Loucy (cell line): ENCODE data around the gene DNAJB13.
A peak's percentile ranks its signal among the peaks of the same experiment; 100 is the strongest.
"Not testable (repeated sequence)": the region's sequence is repeated elsewhere in the genome, so short reads cannot be mapped to it uniquely, and the experiment has no call there.

Experiments
- H2AFZ ChIP-seq: fragments of 200-600 bp; sonication (generic); 2 replicates; pipeline ENCODE4 v1.6.0; 2016; ENCODE audit warnings: antibody characterized with exemption, mild to moderate bottlenecking, low read length, moderate library complexity
- H3F3A ChIP-seq: fragments of 200-600 bp; 2 replicates; pipeline ENCODE4 v1.6.0; 2016; ENCODE audit warnings: antibody characterized with exemption, low read depth, mild to moderate bottlenecking
- H3K27me3 ChIP-seq: fragments of 200-600 bp; sonication (generic); 2 replicates; pipeline ENCODE4 v1.6.1; 2014; ENCODE audit warnings: low read length, mild to moderate bottlenecking; ENCODE audit not compliant: insufficient read depth, poor library complexity, severe bottlenecking
- H3K36me3 ChIP-seq: fragments of 200-600 bp; sonication (generic); 2 replicates; pipeline ENCODE4 v1.6.1; 2016; ENCODE audit warnings: low read length; ENCODE audit not compliant: insufficient read depth
- H3K4me1 ChIP-seq: fragments of 200-600 bp; sonication (generic); 2 replicates; pipeline ENCODE4 v1.5.1; 2014; ENCODE audit warnings: low read length, mild to moderate bottlenecking; ENCODE audit not compliant: insufficient read depth, poor library complexity, severe bottlenecking
- H3K4me2 ChIP-seq: fragments of 200-600 bp; sonication (generic); 2 replicates; pipeline ENCODE4 v1.6.0; 2014; ENCODE audit warnings: antibody characterized with exemption, low read length, low read depth, mild to moderate bottlenecking; ENCODE audit not compliant: poor library complexity, severe bottlenecking
- H3K4me3 ChIP-seq: fragments of 200-600 bp; sonication (generic); 2 replicates; pipeline ENCODE4 v1.5.1; 2014; ENCODE audit warnings: low read length, mild to moderate bottlenecking, mixed read lengths; ENCODE audit not compliant: poor library complexity, severe bottlenecking
- H3K79me2 ChIP-seq: fragments of 200-600 bp; sonication (generic); 2 replicates; pipeline ENCODE4 v1.6.1; 2014; ENCODE audit warnings: low read length; ENCODE audit not compliant: insufficient read depth
- H3K9ac ChIP-seq: fragments of 200-600 bp; sonication (generic); 2 replicates; pipeline ENCODE4 v1.6.0; 2014; ENCODE audit warnings: mild to moderate bottlenecking, low read depth, low read length, moderate library complexity; ENCODE audit not compliant: poor library complexity, severe bottlenecking
- H3K9me2 ChIP-seq: fragments of 200-600 bp; sonication (generic); replicated peaks from 2 replicates; pipeline ENCODE4 v1.6.1; 2016; ENCODE audit warnings: low read depth, low read length, mixed read lengths
- H3K9me3 ChIP-seq: fragments of 200-600 bp; sonication (generic); 2 replicates; pipeline ENCODE4 v1.6.1; 2014; ENCODE audit warnings: mild to moderate bottlenecking, antibody characterized with exemption, low read length, low read depth; ENCODE audit not compliant: insufficient read depth
- H4K20me1 ChIP-seq: fragments of 200-600 bp; sonication (generic); 2 replicates; pipeline ENCODE4 v1.6.0; 2014; ENCODE audit warnings: antibody characterized with exemption, low read length, mild to moderate bottlenecking; ENCODE audit not compliant: insufficient read depth, poor library complexity, severe bottlenecking
- EZH2phosphoT487 ChIP-seq: fragments of 200-600 bp; IDR thresholded peaks from 2 replicates; pipeline ENCODE4 v1.6.1; 2018; ENCODE audit warnings: antibody characterized with exemption, mild to moderate bottlenecking, moderate library complexity, borderline replicate concordance
- TF ChIP-seq, protein P1 (sequence below): fragments of 200-600 bp; sonication (generic); conservative IDR thresholded peaks from 2 replicates; pipeline ENCODE4 v1.5.1; 2014; ENCODE audit warnings: mild to moderate bottlenecking, antibody characterized with exemption, low read length

Gene DNAJB13

GRCh38 chr11:73983741-73984538 lies 33.1 kb downstream of the DNAJB13 start:
- Histone ChIP-seq H3K4me2 (peak overlapping the region; percentile 79), H3K36me3 (peaks cover 2% of the 10 kb centered on the region; the same call in 1 of the 2 replicates), H2AFZ (peak overlapping the region; percentile 49; the same call in 1 of the 2 replicates), H3K27me3 (peaks cover 7% of the 10 kb centered on the region), H3K4me3 (peak overlapping the region; percentile 97), H3F3A (peaks cover 12% of the 10 kb centered on the region), H3K9ac (peak overlapping the region; percentile 99), H3K79me2 (peaks cover 51% of the 10 kb centered on the region), H3K9me3 (no peaks in the 10 kb centered on the region), H3K9me2 (no peaks in the 10 kb centered on the region), H4K20me1 (peaks cover 31% of the 10 kb centered on the region), H3K4me1 (peaks cover 35% of the 10 kb centered on the region)
- TF ChIP-seq EZH2phosphoT487: no peak

GRCh38 chr11:73985661-73986060 lies 34.8 kb downstream of the DNAJB13 start:
- H3K27me3 ChIP-seq, H3K9ac ChIP-seq, H3K36me3 ChIP-seq, H3K9me3 ChIP-seq, H3K4me3 ChIP-seq, H3K9me2 ChIP-seq, H3K4me2 ChIP-seq, H3F3A ChIP-seq, H2AFZ ChIP-seq: not testable (repeated sequence)
- H4K20me1 ChIP-seq: peaks cover 18% of the 10 kb centered on the region
- peaks cover 24% of the 10 kb centered on the region for H3K4me1 ChIP-seq
- peaks cover 33% of the 10 kb centered on the region for H3K79me2 ChIP-seq

GRCh38 chr11:73988227-73988626 lies 37.4 kb downstream of the DNAJB13 start:
- H3F3A ChIP-seq: 0 out of 2 replicates have a peak, but pooled peaks cover 4% of the 10 kb centered on the region
- H3K27me3 ChIP-seq: no peaks in the 10 kb centered on the region
- H2AFZ ChIP-seq: no peak overlapping the region
- no peak overlapping the region for H3K9ac ChIP-seq
- H3K9me2 ChIP-seq: no peaks in the 10 kb centered on the region
- no peak for TF ChIP-seq EZH2phosphoT487
- TF ChIP-seq, protein P1, sequence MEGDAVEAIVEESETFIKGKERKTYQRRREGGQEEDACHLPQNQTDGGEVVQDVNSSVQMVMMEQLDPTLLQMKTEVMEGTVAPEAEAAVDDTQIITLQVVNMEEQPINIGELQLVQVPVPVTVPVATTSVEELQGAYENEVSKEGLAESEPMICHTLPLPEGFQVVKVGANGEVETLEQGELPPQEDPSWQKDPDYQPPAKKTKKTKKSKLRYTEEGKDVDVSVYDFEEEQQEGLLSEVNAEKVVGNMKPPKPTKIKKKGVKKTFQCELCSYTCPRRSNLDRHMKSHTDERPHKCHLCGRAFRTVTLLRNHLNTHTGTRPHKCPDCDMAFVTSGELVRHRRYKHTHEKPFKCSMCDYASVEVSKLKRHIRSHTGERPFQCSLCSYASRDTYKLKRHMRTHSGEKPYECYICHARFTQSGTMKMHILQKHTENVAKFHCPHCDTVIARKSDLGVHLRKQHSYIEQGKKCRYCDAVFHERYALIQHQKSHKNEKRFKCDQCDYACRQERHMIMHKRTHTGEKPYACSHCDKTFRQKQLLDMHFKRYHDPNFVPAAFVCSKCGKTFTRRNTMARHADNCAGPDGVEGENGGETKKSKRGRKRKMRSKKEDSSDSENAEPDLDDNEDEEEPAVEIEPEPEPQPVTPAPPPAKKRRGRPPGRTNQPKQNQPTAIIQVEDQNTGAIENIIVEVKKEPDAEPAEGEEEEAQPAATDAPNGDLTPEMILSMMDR: no peak
- H3K4me3 ChIP-seq: no peak overlapping the region
- peaks cover 15% of the 10 kb centered on the region for H3K4me1 ChIP-seq
- no peaks in the 10 kb centered on the region for H3K9me3 ChIP-seq
- peaks cover 13% of the 10 kb centered on the region for H3K79me2 ChIP-seq
- H4K20me1 ChIP-seq: no peaks in the 10 kb centered on the region
- H3K36me3 ChIP-seq: no peaks in the 10 kb centered on the region
- no peak overlapping the region for H3K4me2 ChIP-seq

DNA sequence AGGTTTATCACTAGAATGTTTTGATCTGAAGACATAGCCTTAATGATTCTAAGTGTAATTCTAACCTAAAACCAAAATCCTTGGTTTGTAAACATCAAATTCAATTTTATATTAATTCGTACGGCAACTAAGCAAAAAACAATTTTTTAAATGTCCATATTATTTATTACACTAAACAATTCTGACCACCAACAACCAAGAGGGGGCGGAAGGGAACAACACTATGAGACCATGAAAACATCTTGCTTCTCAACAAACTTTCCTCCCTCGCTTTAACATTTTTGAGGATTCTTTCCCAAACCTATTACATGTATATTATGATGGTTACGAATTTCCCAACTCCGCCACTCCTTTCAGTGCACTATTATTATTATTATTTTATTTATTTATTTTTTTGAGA lies 38.3 kb downstream of the DNAJB13 start:
- Histone ChIP-seq H3K36me3 (no peaks in the 10 kb centered on the region), H3K4me2 (no peak overlapping the region), H3K79me2 (peaks cover 6% of the 10 kb centered on the region), H3K27me3 (no peaks in the 10 kb centered on the region), H3K9ac (no peak overlapping the region), H3F3A (no peaks in the 10 kb centered on the region), H3K9me2 (no peaks in the 10 kb centered on the region), H3K9me3 (no peaks in the 10 kb centered on the region), H3K4me3 (no peak overlapping the region), H3K4me1 (peaks cover 8% of the 10 kb centered on the region), H2AFZ (no peak overlapping the region), H4K20me1 (no peaks in the 10 kb centered on the region)
- TF ChIP-seq, protein P1: peak; percentile 44; the same call in 1 of the 2 replicates
- no peak for TF ChIP-seq EZH2phosphoT487
